ENCODE measurements around the gene ATP7B. TPM values are rescaled to one million over a fixed set of nuclear protein-coding genes. Genes with fewer than 3 reads are reported as not detected.

The ATP7B gene
- total and polyA plus RNA-seq, 2 donors (not counting 3 experiments of a cell fraction or from before 2014, with no cell fraction given): 4.2 to 8.0 TPM

DNA sequence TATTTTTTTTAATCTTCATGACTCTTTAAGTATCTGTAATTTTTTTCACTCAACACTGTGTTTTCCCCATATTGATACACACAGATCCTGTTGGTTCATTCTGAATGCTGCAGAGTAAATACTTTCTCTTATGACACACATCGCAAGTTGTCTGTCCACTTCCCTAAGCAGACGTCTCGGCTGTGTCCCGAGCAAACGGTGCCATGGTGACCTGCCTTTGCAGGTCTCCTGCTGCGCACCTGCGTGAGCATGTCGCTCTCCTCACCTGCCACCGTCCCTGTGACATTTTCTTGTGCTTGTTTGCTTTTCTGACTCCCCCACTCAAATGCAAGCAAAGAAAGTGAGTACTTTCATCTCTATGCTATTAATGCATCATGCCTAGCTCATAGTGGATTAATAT, 91.7 kb downstream of the ATP7B start:
- Histone ChIP-seq H3K9me1 (replicated peaks; ENCODE audit: control insufficient read depth, extremely low read depth, insufficient read depth, low read length) (no peaks in the 10 kb centered on the region), H3K4me2 (ENCODE audit: insufficient read depth, low read length) (no peak overlapping the region), H3K79me2 (ENCODE audit: control insufficient read depth, insufficient read depth, low read length) (no peaks in the 10 kb centered on the region), H3K9ac (replicated peaks; ENCODE audit: extremely low read depth, insufficient read depth, low read length) (no peak overlapping the region), H4K20me1 (replicated peaks; ENCODE audit: control insufficient read depth, extremely low read depth, insufficient read depth, low read length) (no peaks in the 10 kb centered on the region), H3K27ac (ENCODE audit: insufficient read depth, low read depth, low read length) (no peak overlapping the region), H3K27me3 (ENCODE audit: control insufficient read depth in 2 of 2, insufficient read depth in 2 of 2, low read length in 2 of 2) (peaks cover 0 to 2% of the 10 kb centered on the region in 2 experiments), H3K9me3 (replicated peaks; ENCODE audit: control insufficient read depth, insufficient read depth, low read length) (no peaks in the 10 kb centered on the region), H2AFZ (ENCODE audit: low read depth, low read length) (no peak overlapping the region), H3K36me3 (ENCODE audit: control insufficient read depth in 2 of 2, extremely low read depth in 1 of 2, insufficient read depth in 2 of 2, low read length in 2 of 2) (no peaks in the 10 kb centered on the region), H3K4me1 (ENCODE audit: control insufficient read depth, extremely low read depth, insufficient read depth, low read length) (no peaks in the 10 kb centered on the region), H3K4me3 (replicated peaks in 1 of 3; ENCODE audit: insufficient read depth in 1 of 3, low read depth in 1 of 3, low read length in 3 of 3) (no peak overlapping the region)
- FAIRE-seq (no peak), DNase-seq (ENCODE audit: low read depth, low spot score) (no peak)
- BruUV-seq (replicated peaks): no TSS peak
- TF ChIP-seq, protein P1, sequence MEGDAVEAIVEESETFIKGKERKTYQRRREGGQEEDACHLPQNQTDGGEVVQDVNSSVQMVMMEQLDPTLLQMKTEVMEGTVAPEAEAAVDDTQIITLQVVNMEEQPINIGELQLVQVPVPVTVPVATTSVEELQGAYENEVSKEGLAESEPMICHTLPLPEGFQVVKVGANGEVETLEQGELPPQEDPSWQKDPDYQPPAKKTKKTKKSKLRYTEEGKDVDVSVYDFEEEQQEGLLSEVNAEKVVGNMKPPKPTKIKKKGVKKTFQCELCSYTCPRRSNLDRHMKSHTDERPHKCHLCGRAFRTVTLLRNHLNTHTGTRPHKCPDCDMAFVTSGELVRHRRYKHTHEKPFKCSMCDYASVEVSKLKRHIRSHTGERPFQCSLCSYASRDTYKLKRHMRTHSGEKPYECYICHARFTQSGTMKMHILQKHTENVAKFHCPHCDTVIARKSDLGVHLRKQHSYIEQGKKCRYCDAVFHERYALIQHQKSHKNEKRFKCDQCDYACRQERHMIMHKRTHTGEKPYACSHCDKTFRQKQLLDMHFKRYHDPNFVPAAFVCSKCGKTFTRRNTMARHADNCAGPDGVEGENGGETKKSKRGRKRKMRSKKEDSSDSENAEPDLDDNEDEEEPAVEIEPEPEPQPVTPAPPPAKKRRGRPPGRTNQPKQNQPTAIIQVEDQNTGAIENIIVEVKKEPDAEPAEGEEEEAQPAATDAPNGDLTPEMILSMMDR (IDR thresholded peaks at IDR 0.05; ENCODE audit: extremely low read depth in 1 of 2, insufficient read depth in 1 of 2, low read depth in 1 of 2, low read length in 2 of 2): no peak
- TF ChIP-seq JUN (IDR thresholded peaks at IDR 0.05; ENCODE audit: borderline replicate concordance, insufficient read depth, insufficient read length, low read depth) (no peak), POLR2AphosphoS5 (IDR thresholded peaks at IDR 0.05; ENCODE audit: insufficient read depth, low read depth, low read length) (no peak), POLR2A (IDR thresholded peaks at IDR 0.05; ENCODE audit: low read depth, low read length) (no peak), GATA2 (IDR thresholded peaks at IDR 0.05; ENCODE audit: insufficient read depth, insufficient read length, low read depth, low read length) (no peak)
- intact Hi-C loops (cut with micrococcal nuclease): no loop called here
- ChIA-PET CTCF (interaction anchor here (0.9 kb wide), 1 partner anchor 28 kb away, joined by 3 read pairs; no protein-coding TSS in a partner anchor), POLR2A (no interaction called here)
- dilution Hi-C loops (cut with MboI; ENCODE audit: extremely low pct_ligation_motif_present, low sequenced_read_pairs): no loop called here

DNA sequence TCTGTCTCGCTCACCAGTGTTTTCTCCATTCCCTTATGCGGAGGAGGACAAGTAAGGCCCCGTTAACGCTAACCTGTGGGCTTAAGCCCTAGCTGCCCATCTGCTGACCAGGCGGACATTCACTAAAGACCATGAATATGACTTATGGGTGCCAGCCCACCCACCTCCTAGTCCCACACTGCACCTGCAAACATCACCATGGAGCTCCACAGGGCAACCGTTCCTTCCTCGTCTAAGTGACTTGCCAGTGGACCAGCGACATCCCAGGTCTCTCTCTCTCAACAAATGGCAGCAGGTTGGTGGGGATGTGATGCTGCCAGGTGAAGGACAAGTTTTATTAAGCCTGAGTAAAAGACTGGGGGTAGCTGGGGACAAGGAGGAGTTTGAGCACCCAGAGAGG, 94.3 kb downstream of the ATP7B start:
- no peaks in the 10 kb centered on the region for H4K20me1 ChIP-seq (replicated peaks; ENCODE audit: control insufficient read depth, extremely low read depth, insufficient read depth, low read length)
- ChIA-PET CTCF (no interaction called here), POLR2A (no interaction called here)
- intact Hi-C loops (cut with micrococcal nuclease) (no loop called here), dilution Hi-C loops (cut with MboI; ENCODE audit: extremely low pct_ligation_motif_present, low sequenced_read_pairs) (no loop called here)
- no peak for FAIRE-seq
- H3K4me2 ChIP-seq (ENCODE audit: insufficient read depth, low read length): no peak overlapping the region
- no peaks in the 10 kb centered on the region for H3K9me3 ChIP-seq (replicated peaks; ENCODE audit: control insufficient read depth, insufficient read depth, low read length)
- H3K27me3 ChIP-seq (ENCODE audit: control insufficient read depth in 2 of 2, insufficient read depth in 2 of 2, low read length in 2 of 2): peaks cover 0 to 4% of the 10 kb centered on the region in 2 experiments
- no peak overlapping the region for H2AFZ ChIP-seq (ENCODE audit: low read depth, low read length)
- no peaks in the 10 kb centered on the region for H3K79me2 ChIP-seq (ENCODE audit: control insufficient read depth, insufficient read depth, low read length)
- no TSS peak for BruUV-seq (replicated peaks)
- H3K9ac ChIP-seq (replicated peaks; ENCODE audit: extremely low read depth, insufficient read depth, low read length): no peak overlapping the region
- TF ChIP-seq JUN (IDR thresholded peaks at IDR 0.05; ENCODE audit: borderline replicate concordance, insufficient read depth, insufficient read length, low read depth): no peak
- TF ChIP-seq GATA2 (IDR thresholded peaks at IDR 0.05; ENCODE audit: insufficient read depth, insufficient read length, low read depth, low read length): no peak
- TF ChIP-seq, protein P1 (IDR thresholded peaks at IDR 0.05; ENCODE audit: extremely low read depth in 1 of 2, insufficient read depth in 1 of 2, low read depth in 1 of 2, low read length in 2 of 2): no peak
- no peak for TF ChIP-seq EZH2 (IDR thresholded peaks at IDR 0.05; ENCODE audit: borderline replicate concordance, low read depth, low read length, severe bottlenecking)
- TF ChIP-seq MYC (IDR thresholded peaks at IDR 0.05; ENCODE audit: low read depth, low read length): no peak
- TF ChIP-seq, protein P2, sequence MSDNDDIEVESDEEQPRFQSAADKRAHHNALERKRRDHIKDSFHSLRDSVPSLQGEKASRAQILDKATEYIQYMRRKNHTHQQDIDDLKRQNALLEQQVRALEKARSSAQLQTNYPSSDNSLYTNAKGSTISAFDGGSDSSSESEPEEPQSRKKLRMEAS (IDR thresholded peaks at IDR 0.05; ENCODE audit: insufficient read depth, insufficient read length): no peak
- no peak for TF ChIP-seq FOS (IDR thresholded peaks at IDR 0.05; ENCODE audit: borderline replicate concordance, insufficient read depth, low read length)
- TF ChIP-seq POLR2A (IDR thresholded peaks at IDR 0.05; ENCODE audit: low read depth, low read length): no peak
- no peak for TF ChIP-seq POLR2AphosphoS5 (IDR thresholded peaks at IDR 0.05; ENCODE audit: insufficient read depth, low read depth, low read length)
- H3K36me3 ChIP-seq (ENCODE audit: control insufficient read depth in 2 of 2, extremely low read depth in 1 of 2, insufficient read depth in 2 of 2, low read length in 2 of 2): no peaks in the 10 kb centered on the region
- DNase-seq (ENCODE audit: low read depth, low spot score): no peak
- H3K4me3 ChIP-seq (replicated peaks in 1 of 3; ENCODE audit: insufficient read depth in 1 of 3, low read depth in 1 of 3, low read length in 3 of 3): no peak overlapping the region
- no peak overlapping the region for H3K27ac ChIP-seq (ENCODE audit: insufficient read depth, low read depth, low read length)
- no peaks in the 10 kb centered on the region for H3K4me1 ChIP-seq (ENCODE audit: control insufficient read depth, extremely low read depth, insufficient read depth, low read length)
- no peaks in the 10 kb centered on the region for H3K9me1 ChIP-seq (replicated peaks; ENCODE audit: control insufficient read depth, extremely low read depth, insufficient read depth, low read length)
